Superior temporal gyrus (tissue), 1 donor: ENCODE results near the gene KRTAP6-1.

ENCODE experiments used
- DNase-seq: peaks from one replicate; pipeline ENCODE4 v3.0.0-alpha.2; 2016; ENCODE audit errors: extremely low spot score

The KRTAP6-1 gene

GRCh38 chr21:30613836-30614235, at the start of gene KRTAP6-1:
KRTAP6-1 (minus strand) TSS chr21:30613930; CDS start chr21:30613904, 26 bp downstream.
- no peak for DNase-seq

GRCh38 chr21:30652891-30653290, 39.2 kb upstream of the KRTAP6-1 start:
- DNase-seq = no peak

GRCh38 chr21:30646904-30647414, 33.2 kb upstream of the KRTAP6-1 start:
- DNase-seq = no peak

- DNase-seq = no peak
These were observed 28.8 kb upstream of the KRTAP6-1 start, which contains the start of gene KRTAP20-3 for GRCh38 chr21:30642564-30642963. KRTAP20-3 (plus strand) TSS chr21:30642864.

- DNase-seq = no peak
These were observed 25.0 kb upstream of the KRTAP6-1 start for GRCh38 chr21:30638686-30639085.

GRCh38 chr21:30634906-30635305, 21.2 kb upstream of the KRTAP6-1 start, which contains the start of gene KRTAP20-2:
KRTAP20-2 (plus strand) TSS chr21:30635206; CDS start chr21:30635264, 58 bp downstream.
- DNase-seq = no peak

- no peak for DNase-seq
These were observed 15.5 kb upstream of the KRTAP6-1 start for GRCh38 chr21:30629200-30629599.

GRCh38 chr21:30628109-30628508, 14.4 kb upstream of the KRTAP6-1 start:
- DNase-seq = no peak

- DNase-seq = no peak
These were observed 11.9 kb upstream of the KRTAP6-1 start for GRCh38 chr21:30625449-30626165.

- no peak for DNase-seq
These were observed 9.6 kb upstream of the KRTAP6-1 start for GRCh38 chr21:30623362-30623761.

GRCh38 chr21:30620522-30620921, 6.8 kb upstream of the KRTAP6-1 start, which contains the start of gene KRTAP20-4:
KRTAP20-4 (plus strand) TSS chr21:30620627.
- DNase-seq = no peak

GRCh38 chr21:30620080-30620479, 6.3 kb upstream of the KRTAP6-1 start:
- no peak for DNase-seq

- DNase-seq = no peak
These were observed 2.4 kb upstream of the KRTAP6-1 start, which contains the start of gene KRTAP20-1 for GRCh38 chr21:30616125-30616524. KRTAP20-1 (plus strand) TSS chr21:30616425; CDS start chr21:30616455, 30 bp downstream.

- no peak for DNase-seq
These were observed 1.5 kb upstream of the KRTAP6-1 start for GRCh38 chr21:30615199-30615598.

- no peak for DNase-seq
These were observed 1.6 kb downstream of the KRTAP6-1 start for GRCh38 chr21:30612132-30612531.

GRCh38 chr21:30605968-30606367, 7.8 kb downstream of the KRTAP6-1 start:
- no peak for DNase-seq

GRCh38 chr21:30600787-30601186, 12.9 kb downstream of the KRTAP6-1 start, which contains the start of gene KRTAP22-1:
KRTAP22-1 (plus strand) TSS chr21:30601087.
- no peak for DNase-seq

- no peak for DNase-seq
These were observed 14.9 kb downstream of the KRTAP6-1 start, which contains the start of gene KRTAP6-2 for GRCh38 chr21:30598802-30599201. KRTAP6-2 (minus strand) TSS chr21:30598902; CDS start chr21:30598874, 28 bp downstream.

- DNase-seq = no peak
These were observed 21.6 kb downstream of the KRTAP6-1 start, which contains the start of gene KRTAP6-3 for GRCh38 chr21:30592140-30592539. KRTAP6-3 (plus strand) TSS chr21:30592440; CDS start chr21:30592446, 6 bp downstream.

GRCh38 chr21:30590297-30590696, 23.4 kb downstream of the KRTAP6-1 start, which contains the start of gene KRTAP22-2:
KRTAP22-2 (minus strand) TSS chr21:30590397.
- DNase-seq = no peak

GRCh38 chr21:30582870-30583269, 30.9 kb downstream of the KRTAP6-1 start:
- no peak for DNase-seq

GRCh38 chr21:30580132-30580531, 33.6 kb downstream of the KRTAP6-1 start:
- no peak for DNase-seq

GRCh38 chr21:30579346-30579745, 34.4 kb downstream of the KRTAP6-1 start:
- DNase-seq = no peak
